G401.6 (cell line): ENCODE data around the gene PIWIL4.
A peak's percentile ranks its signal among the peaks of the same experiment; 100 is the strongest.
"Not testable (repeated sequence)": the region's sequence is repeated elsewhere in the genome, so short reads cannot be mapped to it uniquely, and the experiment has no call there.

Source experiments
- FAIRE-seq: peaks from 2 replicates; lab custom pipeline; 2012; peaks lifted over from hg19 to GRCh38; lab: Jason Lieb, UNC

Gene PIWIL4

GRCh38 chr11:94638301-94638901 lies 71.2 kb downstream of the PIWIL4 start:
- FAIRE-seq: peak; percentile 88

DNA sequence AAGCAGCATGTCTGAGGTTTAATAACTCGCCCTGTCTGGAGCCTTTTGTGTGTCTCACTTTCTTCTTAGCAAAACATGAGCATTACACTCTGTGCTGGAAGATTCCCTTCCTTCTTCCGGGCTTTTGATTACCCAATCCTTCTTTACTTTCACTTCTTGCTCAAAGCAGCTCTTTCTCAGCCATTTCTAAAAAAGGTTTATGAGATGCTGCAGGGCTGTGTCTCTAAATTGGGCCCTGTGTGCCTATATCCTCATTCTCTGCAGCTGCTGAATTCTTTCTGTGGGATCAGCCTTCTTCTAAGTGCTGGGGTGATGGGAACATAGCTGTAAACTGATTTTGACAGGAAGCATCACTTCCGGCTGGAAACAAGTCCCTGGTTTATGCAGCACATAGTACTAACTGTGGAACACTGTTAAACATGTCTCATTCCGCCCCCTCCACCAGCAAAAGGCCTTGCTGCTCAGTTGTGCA lies 71.8 kb downstream of the PIWIL4 start:
- FAIRE-seq: peak; percentile 25

GRCh38 chr11:94639901-94640721 lies 72.9 kb downstream of the PIWIL4 start:
- FAIRE-seq: no peak

DNA sequence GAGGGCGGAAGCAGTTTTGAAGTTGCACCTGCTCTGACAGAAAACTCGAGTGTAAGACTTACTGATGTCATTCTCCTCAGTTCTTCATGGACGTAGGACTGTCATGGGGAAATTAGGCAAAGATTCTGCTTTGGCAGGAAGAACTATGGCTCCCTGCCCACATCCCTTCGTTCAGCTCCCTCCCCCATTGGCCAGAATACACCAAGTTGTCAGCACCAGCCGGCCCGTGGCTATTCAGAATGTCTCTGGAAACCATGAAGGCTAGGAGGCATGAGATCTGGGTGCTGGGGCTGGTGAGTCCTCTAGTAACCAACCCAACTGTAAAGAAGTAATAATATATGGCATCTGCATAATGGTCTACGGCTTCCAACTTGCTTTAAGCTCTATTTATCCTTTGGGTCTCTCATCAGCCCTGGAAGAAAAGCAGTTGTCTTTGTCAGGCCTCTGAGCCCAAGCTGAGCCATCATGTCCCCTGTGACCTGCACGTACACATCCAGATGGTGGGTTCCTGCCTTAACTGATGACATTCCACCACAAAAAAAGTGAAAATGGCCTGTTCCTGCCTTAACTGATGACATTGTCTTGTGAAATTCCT lies 74.1 kb downstream of the PIWIL4 start:
- FAIRE-seq: no peak

GRCh38 chr11:94643186-94643585 lies 76.0 kb downstream of the PIWIL4 start:
- FAIRE-seq: not testable (repeated sequence)

DNA sequence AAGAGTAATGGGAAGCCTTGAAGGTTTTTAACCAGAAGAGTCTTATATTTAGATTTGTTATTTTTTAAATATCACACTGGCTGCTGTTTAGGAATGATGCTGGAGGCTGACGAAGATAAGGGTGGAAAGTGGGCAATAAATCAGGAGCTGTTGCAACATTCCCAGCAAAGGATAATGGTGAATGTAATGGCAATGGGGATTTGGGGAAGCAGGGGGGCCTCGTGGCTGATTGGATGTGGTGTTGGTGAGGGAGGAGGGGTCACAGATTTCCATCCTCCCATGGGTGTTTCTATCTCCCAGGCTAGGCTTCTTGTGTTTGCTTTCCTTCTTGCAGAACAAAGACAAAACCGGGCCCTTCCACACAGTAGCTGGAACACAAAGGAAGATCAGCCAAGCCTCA lies 80.8 kb downstream of the PIWIL4 start:
- FAIRE-seq: no peak

DNA sequence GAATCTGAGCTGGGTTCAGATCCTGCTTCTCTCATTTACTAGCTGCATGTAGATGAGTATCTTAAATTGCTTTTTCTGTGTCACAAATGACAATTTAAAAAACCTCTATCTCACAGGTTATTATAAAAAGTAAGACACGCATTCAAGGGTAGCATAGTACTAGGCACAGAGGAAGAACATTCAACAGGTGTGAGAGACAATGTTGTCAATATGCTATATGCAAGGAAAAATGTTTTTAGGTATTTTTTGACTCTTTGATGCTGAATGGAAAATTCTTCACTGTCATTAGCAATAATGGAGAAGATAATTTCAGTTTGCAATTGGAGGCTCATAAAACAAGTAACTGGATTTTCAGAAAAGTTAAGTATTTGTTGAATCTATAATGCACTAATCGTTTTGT lies 81.6 kb downstream of the PIWIL4 start:
- no peak for FAIRE-seq

DNA sequence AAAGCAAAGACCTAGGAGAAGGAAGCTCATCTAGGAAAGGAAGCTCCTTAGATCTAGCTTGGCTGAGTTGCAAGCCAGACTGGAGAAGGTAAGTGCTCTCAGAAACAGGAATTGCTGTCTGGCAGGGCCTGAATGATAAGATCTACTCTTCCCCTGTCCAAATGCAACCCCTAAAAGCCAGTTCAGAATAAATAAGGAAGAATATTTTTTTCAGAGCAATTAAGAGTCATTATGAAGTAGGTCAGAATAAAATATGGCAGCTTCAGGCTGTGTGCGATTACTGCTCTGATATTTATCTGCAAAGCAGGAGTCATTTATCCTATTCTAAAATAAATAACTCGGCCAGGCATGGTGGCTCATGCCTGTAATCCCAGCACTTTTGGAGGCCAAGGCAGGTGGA lies 82.1 kb downstream of the PIWIL4 start:
- FAIRE-seq: no peak

- peak; percentile 50 for FAIRE-seq
Observed at GRCh38 chr11:94649964-94650623, 82.9 kb downstream of the PIWIL4 start.

GRCh38 chr11:94650756-94651155 lies 83.6 kb downstream of the PIWIL4 start:
- FAIRE-seq: no peak

GRCh38 chr11:94652735-94653284 lies 85.6 kb downstream of the PIWIL4 start:
- FAIRE-seq: no peak

- FAIRE-seq: no peak
Observed at GRCh38 chr11:94653561-94653960, 86.4 kb downstream of the PIWIL4 start.

- no peak for FAIRE-seq
Observed at GRCh38 chr11:94654201-94654600, 87.0 kb downstream of the PIWIL4 start.

DNA sequence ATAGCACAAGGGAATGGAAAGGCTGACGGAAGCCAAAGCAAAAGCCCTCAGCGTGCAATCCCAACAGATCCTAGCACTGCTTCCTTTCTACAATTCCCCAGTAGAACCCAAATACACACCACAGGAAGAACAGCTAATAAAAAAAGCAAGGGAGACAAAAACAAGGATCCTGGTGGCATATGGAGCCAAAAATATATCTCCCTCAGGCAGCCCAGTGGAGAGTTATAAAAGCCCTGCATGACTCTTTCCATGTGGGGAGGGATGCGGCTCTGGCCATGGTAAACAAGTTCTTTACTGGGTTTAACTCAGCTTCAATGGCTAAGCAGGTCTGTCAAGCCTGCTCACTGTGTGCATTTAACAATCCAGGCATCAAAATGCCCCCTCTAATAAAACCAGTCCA lies 88.1 kb downstream of the PIWIL4 start:
- no peak for FAIRE-seq

GRCh38 chr11:94655956-94656355 lies 88.8 kb downstream of the PIWIL4 start:
- no peak for FAIRE-seq

GRCh38 chr11:94656968-94657367 lies 89.8 kb downstream of the PIWIL4 start:
- FAIRE-seq: no peak

DNA sequence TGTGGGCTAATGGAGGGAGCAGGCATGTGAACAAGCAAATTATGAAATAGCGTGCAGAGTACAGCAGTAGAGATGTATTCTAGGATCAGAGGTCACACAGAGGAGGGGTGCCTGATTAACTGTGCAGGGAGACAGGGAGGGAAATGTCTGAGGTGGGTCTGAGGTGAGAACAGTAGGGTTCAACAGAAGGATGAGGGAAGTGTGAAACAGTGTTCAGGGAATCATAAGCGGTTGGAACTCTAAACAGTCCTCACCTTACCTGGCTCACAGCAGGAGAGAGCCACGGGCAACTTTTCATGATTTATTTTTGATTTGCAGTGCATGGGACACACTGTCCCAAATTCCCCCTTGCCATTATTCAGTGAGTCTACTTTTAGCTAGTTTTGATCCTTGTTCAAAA lies 90.5 kb downstream of the PIWIL4 start:
- no peak for FAIRE-seq

DNA sequence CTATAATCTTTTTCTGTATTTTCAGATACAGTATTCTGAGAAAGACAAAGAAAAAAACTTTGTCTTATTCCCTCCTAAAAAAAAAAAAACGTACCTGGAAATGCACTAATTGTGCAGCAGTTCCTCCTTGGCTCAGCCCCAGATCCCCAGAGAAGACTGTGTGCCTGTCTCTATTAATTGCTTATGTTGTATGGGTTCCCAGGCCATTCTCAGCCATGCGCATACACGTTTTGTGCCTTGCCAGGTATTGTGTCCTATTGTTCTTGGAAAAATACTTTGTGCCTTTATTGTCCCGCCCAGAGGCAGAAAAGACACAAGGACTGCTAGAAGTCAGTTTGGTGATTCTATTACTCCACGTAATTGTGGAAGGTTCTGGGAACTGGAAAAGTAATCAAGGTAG lies 91.2 kb downstream of the PIWIL4 start:
- FAIRE-seq: no peak

DNA sequence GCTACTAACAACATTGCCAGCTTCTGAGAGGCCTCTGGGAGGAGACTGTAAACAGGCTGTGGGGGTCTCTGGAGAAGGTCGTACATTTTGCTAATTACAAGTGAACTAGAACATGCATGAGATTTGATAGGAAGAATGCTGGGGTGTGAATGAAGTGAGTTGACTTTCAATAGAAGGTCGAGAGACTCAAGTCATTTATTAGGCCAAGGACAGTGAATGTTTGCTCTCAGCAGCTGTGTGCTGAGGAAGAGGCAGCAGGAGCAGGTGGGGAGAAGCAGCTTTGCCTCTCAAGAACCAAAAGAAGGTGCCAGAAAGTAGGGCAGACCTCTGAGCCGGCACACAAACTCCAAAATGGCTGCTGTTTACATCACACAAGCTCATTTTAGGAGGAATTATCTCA lies 91.7 kb downstream of the PIWIL4 start:
- FAIRE-seq: no peak

DNA sequence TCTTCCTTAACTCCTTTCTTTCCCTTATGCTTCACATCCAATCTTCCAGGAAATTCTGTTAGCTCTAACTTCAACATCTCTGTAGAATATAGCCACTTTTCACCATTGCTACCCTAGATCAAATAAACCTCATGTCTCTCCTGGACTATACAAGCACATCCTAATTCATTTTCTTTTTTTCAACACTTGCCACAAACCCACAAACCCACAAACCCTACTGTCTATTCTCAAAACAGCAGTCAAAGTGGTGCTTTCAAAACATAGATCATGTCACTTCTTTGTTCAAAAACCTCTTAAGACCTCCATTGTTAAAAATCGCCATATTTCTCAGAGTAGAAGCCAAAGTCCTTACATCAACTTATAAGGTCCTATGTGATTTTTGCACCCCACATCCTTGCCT lies 94.3 kb downstream of the PIWIL4 start:
- no peak for FAIRE-seq

DNA sequence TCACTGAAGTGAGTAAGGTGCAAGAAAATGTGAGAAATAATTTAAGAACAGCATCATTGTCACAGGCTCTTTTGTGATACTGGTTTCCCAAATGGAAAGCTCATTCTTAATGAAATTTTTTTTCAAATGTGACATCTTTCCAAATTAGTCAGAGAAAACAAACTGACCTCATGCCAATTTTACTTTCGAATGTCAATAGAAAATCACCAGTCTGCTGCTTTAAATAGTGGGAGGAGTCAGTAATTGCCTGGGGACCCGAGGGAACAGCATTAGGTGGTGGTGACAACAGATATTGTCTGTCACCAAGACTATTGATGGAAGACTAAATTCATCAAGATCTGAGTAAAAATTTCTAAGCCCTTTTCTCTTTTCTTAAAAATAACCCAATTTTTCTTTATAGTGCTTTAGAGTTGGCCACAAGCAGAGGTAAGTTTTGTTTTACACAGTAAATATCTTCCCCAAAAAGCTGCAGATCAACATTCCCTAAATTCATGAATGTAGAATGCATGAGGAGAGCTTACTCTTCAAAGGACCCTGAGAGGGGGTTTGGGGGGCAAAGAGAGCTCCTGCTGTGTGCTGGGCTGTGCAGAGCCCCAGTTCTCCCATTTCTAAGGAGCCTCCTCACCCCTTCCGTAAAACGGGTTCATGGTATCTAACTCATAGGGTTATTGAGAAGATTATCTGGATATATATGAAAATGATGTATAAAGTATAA lies 95.1 kb downstream of the PIWIL4 start:
- FAIRE-seq: no peak

DNA sequence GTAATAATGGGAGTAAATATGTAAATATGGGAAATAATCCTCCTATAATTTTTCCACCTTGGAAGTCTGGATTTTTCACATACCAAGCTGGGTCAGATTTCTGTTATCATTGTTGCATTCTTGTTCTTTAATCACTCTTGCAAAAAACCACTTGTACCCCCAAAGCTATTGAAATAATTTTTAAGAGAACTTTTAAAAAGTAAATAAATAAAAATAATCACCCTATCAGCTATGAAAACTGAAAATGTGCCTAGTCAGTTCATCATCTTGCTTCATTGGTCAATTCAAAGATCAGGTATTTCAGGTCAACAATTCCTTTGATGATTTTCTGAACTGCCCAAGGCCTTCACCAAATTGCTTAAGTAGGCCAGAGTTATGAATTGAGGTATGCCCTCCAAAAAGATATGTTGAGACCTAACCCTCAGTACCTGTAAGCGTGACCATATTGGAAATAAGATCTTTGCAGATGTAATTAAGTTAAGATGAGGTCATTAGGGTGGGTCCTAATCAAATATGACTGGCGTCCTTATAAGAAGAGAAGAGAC lies 95.8 kb downstream of the PIWIL4 start:
- FAIRE-seq: no peak
